Stimulated activated CD8-positive, alpha-beta memory T cell treated with anti-CD3 and anti-CD28 coated beads, Interleukin-12 subunit alpha, Interleukin-12 subunit beta, amount 100 ng/mL, for 24 hours (primary cell): ENCODE measurements around the gene PTPRE.
A peak's percentile ranks its signal among the peaks of the same experiment; 100 is the strongest.

Experiments used
- DNase-seq: peaks from one replicate; pipeline ENCODE4 v3.0.0-alpha.2; 2020; ENCODE audit errors: extremely low read depth

PTPRE gene

DNA sequence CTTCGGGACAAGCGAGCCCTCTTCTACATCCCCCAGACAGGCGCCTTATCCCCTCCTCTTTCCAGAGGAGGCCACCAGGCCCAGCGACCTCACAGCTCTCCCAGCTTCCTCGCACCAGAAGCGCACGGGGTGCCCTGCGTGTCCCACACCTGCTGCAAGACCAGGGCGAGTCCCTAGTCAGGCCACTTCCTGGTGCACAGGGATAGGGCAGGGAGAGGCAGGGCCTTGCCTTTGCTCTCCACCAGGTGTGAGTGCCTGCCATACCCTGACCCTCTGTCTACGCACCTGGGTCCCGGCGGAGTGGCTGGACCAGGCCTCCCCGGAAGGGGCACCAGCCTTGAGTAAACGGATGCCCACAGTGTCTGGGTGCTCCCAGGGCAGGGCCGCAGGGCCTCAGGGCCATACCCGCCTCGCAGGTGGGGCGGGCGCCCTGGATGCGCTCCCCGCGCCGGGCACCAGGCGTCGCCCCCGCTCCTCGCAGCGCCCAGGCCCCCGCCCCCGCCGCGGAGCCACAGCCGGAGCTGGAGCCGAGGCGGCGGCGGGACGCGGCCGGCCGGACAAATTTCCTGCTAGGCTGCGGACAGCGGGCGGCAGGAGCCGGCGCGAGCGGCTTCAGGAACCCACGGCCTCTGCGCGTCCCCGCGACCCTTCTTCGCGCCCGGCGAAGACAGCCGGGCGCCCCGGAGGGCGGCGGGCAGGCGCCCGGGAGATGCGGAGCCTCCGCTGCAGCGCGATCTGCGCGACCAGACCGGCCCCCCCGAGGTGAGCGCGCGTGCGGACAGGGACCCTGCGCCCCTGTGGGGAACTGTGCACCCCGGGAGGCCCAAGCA is at the start of gene PTPRE:
Gene PTPRE, plus strand, starts transcription at position 556 of the 830 bp plus-strand sequence. CDS start 133,779 bp downstream, outside the sequence.
- peak; percentile 33 for DNase-seq

- DNase-seq = no peak
Observed at GRCh38 chr10:127860592-127860991, 46.3 kb upstream of the PTPRE start.

GRCh38 chr10:127863231-127863825 is 43.6 kb upstream of the PTPRE start:
- DNase-seq = no peak

DNA sequence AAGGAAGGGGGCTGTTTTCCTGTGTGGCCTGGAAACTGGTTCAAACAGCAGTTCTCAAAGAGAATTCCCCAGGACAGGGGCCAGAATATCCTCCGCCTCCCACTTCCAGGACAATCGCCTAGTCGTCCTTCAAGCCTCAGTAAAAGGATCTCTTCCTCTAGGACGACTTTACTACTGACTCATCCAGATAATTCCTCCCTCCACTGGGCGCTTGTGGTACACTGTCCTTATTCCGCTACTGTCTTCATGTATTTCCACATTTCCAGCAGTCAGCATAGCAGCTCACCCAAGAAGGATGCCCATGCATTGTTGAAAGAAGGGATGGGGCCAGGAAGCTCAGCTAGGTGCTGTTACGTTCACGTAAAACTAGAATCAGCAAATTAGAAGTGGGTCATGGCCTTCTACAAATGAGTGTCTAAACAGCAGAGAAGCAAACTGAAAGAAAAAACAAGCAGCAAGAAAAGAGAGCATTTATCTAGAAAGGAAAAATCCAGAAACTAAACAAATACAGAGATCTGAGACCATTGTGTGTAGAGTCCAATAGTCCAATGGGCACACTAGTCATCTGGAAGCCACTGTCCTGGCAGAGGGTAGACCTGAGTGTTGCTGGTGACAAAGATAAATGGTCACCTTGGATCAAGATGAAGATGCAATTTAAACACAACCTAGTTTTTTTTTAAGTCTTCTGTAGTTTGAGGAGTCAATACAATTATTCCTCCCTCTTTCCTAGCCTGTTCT is 40.5 kb upstream of the PTPRE start:
- no peak for DNase-seq

- no peak for DNase-seq
Observed at GRCh38 chr10:127867805-127868204, 39.1 kb upstream of the PTPRE start.

DNA sequence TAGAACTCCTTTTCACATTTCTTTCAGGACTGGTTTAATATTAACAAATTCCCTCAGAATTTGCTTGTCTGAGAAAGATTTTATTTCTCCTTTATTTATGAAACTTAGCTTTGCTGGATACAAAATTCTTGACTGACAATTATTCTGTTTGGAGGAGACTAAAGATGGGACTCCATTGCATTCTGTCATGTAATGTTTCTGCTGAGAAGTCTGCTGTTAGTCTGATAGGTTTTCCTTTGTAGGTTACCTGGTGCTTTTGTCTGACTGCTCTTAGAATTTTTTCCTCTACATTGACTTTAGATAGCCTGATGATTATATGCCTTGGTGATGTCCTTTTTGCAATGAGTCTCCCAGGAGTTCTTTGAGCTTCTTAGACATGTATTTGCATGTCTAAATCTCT is 37.6 kb upstream of the PTPRE start:
- DNase-seq = no peak

DNA sequence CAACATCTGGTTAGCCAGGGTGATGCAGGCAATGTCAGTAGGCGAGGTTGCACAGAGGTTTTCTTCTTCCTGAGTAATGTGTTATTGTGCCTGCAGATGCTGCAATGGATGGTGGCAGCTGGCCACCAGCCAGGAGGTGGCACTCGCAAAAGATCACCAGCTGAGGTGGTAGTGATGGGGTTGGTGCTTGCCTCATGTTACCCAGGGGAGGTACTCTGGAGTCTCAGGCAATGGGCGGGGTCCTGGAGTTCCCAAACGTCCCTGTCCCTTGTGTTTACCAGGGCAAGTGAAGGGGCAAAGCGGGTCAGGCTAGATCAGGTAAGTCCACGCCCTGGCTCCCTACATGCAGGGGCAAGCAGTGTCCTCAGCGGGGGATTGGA is 35.3 kb upstream of the PTPRE start:
- no peak for DNase-seq

- DNase-seq = no peak
Observed at GRCh38 chr10:127872011-127872761, 34.7 kb upstream of the PTPRE start.

GRCh38 chr10:127872871-127873600 is 33.9 kb upstream of the PTPRE start:
- no peak for DNase-seq

DNA sequence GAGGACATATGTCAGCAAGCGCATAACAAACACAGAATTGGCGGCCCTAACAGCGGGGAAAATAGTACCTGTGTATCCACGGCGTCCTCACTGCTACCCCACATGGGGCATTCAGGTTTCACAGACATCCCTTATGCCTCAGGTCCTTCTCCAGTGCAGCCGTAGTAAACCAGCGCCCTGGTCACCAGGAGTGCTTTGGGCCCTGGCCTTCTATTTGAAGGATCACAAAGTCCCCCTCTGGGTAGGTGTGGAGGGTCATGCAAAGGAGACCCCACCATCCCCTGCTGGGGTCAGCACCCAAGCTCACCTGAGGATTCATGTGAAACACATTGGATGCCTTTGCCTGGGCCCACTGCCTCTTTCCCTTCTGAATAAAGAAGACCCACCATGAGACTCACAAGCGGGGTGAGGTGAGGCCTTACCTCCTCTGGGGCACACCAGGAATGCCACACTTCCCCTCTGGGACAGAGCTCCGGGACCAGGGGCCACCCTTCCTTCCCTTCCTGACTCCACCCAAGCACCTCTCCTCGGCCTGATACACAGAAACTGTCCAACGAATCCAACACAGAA is 32.9 kb upstream of the PTPRE start:
- DNase-seq = no peak

GRCh38 chr10:127874671-127875448 is 32.0 kb upstream of the PTPRE start:
- no peak for DNase-seq

GRCh38 chr10:127875449-127875765 is 31.5 kb upstream of the PTPRE start:
- DNase-seq = no peak

- no peak for DNase-seq
Observed at GRCh38 chr10:127875916-127876315, 31.0 kb upstream of the PTPRE start.

- DNase-seq = no peak
Observed at GRCh38 chr10:127877116-127877515, 29.8 kb upstream of the PTPRE start.

- DNase-seq = no peak
Observed at GRCh38 chr10:127877699-127878098, 29.2 kb upstream of the PTPRE start.

DNA sequence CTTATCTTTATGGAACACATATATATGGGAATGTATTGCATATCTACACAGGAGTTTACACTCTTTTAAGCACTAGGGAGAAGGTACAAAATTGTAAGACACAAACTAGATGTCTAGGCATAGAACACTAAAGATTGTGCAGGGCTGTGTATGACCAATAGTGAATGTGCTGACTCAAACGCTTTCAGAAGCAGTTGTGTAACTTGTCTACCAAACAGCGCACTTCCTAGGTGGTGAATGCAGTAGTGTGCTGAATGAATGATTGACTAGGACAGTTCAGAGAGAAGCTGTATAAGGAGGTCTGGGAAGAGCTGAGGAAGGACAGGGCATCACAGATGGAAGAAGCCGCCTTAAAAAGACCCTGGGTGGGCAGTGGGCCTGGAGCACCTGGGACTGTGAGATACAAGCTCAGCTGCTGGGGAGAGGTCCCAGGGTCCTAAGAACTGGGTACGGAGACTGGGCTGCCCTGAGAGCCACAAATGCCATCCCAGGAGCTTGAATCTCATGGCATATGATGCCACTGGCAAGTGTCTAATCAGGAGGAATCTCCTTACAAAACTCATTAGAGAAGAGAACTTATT is 28.3 kb upstream of the PTPRE start:
- no peak for DNase-seq

DNA sequence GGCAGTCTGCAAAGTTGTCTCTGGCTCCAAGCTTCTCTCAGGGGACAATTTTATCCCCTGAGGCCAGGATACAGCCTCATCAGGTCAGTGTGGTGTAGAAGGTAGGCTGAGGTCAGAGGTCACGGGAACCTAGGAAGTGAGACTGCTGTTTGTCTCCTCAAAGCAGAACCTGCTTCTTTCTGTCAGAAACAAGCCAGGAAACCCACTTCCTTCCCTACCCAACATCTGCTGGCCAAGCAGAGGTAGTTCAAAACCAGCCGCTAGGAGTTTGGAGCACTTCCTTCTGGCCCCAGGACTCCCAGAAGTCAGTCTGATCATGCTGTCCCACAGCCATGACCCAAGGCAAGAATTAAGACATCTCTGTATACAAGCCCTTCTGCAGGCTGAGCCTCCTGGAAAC is 26.3 kb upstream of the PTPRE start:
- DNase-seq = no peak

- DNase-seq = no peak
Observed at GRCh38 chr10:127881262-127881661, 25.6 kb upstream of the PTPRE start.

- no peak for DNase-seq
Observed at GRCh38 chr10:127882391-127882790, 24.5 kb upstream of the PTPRE start.
